Trophoblast cell (in vitro differentiated cells and primary cell): Measurements from ENCODE around the gene OR2F1.

Experiments
- DNase-seq, 2 donors: peaks; one replicate each; pipeline ENCODE4 v3.0.0-alpha.2; 2016
- H2AFZ ChIP-seq: 2 replicates; pipeline ENCODE4 v1.6.1; 2013; ENCODE audit warnings: low read length, moderate library complexity, mild to moderate bottlenecking; ENCODE audit not compliant: insufficient read depth, poor library complexity
- H2AK5ac ChIP-seq: 2 replicates; pipeline ENCODE4 v1.6.1; 2013; ENCODE audit warnings: mild to moderate bottlenecking, low read length
- H2BK120ac ChIP-seq: 2 replicates; pipeline ENCODE4 v1.6.1; 2013; ENCODE audit warnings: low read length, mild to moderate bottlenecking, moderate library complexity; ENCODE audit not compliant: insufficient read depth, poor library complexity
- H2BK12ac ChIP-seq: 2 replicates; pipeline ENCODE4 v1.6.1; 2013; ENCODE audit warnings: mild to moderate bottlenecking, low read length, moderate library complexity
- H2BK5ac ChIP-seq: 2 replicates; pipeline ENCODE4 v1.6.1; 2013; ENCODE audit warnings: low read length, low read depth, moderate library complexity, mild to moderate bottlenecking; ENCODE audit not compliant: poor library complexity
- H3K14ac ChIP-seq: 2 replicates; pipeline ENCODE4 v1.6.1; 2013; ENCODE audit warnings: mild to moderate bottlenecking, low read length
- H3K18ac ChIP-seq: 2 replicates; pipeline ENCODE4 v1.6.1; 2013; ENCODE audit warnings: mild to moderate bottlenecking, low read length
- H3K23ac ChIP-seq: 2 replicates; pipeline ENCODE4 v1.6.1; 2013; ENCODE audit warnings: low read length
- H3K27ac ChIP-seq: 2 replicates; pipeline ENCODE4 v1.5.1; 2013; ENCODE audit warnings: low read depth, mild to moderate bottlenecking, inconsistent platforms, low read length, moderate library complexity
- H3K27me3 ChIP-seq: 2 replicates; pipeline ENCODE4 v1.6.1; 2013; ENCODE audit warnings: inconsistent platforms, mild to moderate bottlenecking, low read length, moderate library complexity; ENCODE audit not compliant: insufficient read depth
- H3K36me3 ChIP-seq, 2 experiments: 1 replicate in 1 of 2; 2 replicates in 1 of 2; pipeline ENCODE4 v1.6.1; 2013; ENCODE audit warnings: low read length in 2 of 2, mild to moderate bottlenecking in 2 of 2, moderate library complexity in 1 of 2; ENCODE audit not compliant: insufficient read depth in 2 of 2, control insufficient read depth in 1 of 2
- H3K4ac ChIP-seq: 2 replicates; pipeline ENCODE4 v1.6.1; 2013; ENCODE audit warnings: low read depth, mild to moderate bottlenecking, low read length, moderate library complexity
- H3K4me1 ChIP-seq, 2 experiments: 1 replicate in 1 of 2; 2 replicates in 1 of 2; pipeline ENCODE4 v1.6.1; 2013; ENCODE audit warnings: low read length in 2 of 2, mild to moderate bottlenecking in 2 of 2, moderate library complexity in 1 of 2; ENCODE audit not compliant: insufficient read depth in 2 of 2, control insufficient read depth in 1 of 2
- H3K4me2 ChIP-seq: 2 replicates; pipeline ENCODE4 v1.6.1; 2013; ENCODE audit warnings: inconsistent platforms, mild to moderate bottlenecking, low read length, moderate library complexity
- H3K4me3 ChIP-seq: 2 replicates; pipeline ENCODE4 v1.5.1; 2013; ENCODE audit warnings: mild to moderate bottlenecking, low read depth, low read length, inconsistent platforms
- H3K79me1 ChIP-seq: one replicate; pipeline ENCODE4 v1.6.1; 2013; ENCODE audit warnings: low read length
- H3K79me2 ChIP-seq: 2 replicates; pipeline ENCODE4 v1.6.1; 2013; ENCODE audit warnings: low read length, mild to moderate bottlenecking; ENCODE audit not compliant: control insufficient read depth, insufficient read depth, poor library complexity
- H3K9ac ChIP-seq: 2 replicates; pipeline ENCODE4 v1.6.1; 2013; ENCODE audit warnings: mild to moderate bottlenecking, low read length
- H3K9me3 ChIP-seq: 2 replicates; pipeline ENCODE4 v1.6.1; 2013; ENCODE audit warnings: low read depth, mild to moderate bottlenecking, control low read depth, inconsistent platforms, low read length; ENCODE audit not compliant: insufficient read depth
- H4K12ac ChIP-seq: 2 replicates; pipeline ENCODE4 v1.6.1; 2013; ENCODE audit warnings: low read depth, mild to moderate bottlenecking, low read length, moderate library complexity
- H4K8ac ChIP-seq: 2 replicates; pipeline ENCODE4 v1.6.1; 2013; ENCODE audit warnings: low read depth, mild to moderate bottlenecking, low read length, moderate library complexity
- H4K91ac ChIP-seq: one replicate; pipeline ENCODE4 v1.6.1; 2013; ENCODE audit warnings: low read depth, mild to moderate bottlenecking, low read length, moderate library complexity
- WGBS: extraction: QIAGEN DNeasy Blood & Tissue Kit; methylation state at CpG from one replicate; pipeline ENCODE4 v1.1.7; 2013; ENCODE audit warnings: missing lambda C conversion rate; ENCODE audit not compliant: insufficient read length, insufficient coverage; ENCODE audit errors: extremely low coverage; 5-methylcytosine and 5-hydroxymethylcytosine counted together

The OR2F1 gene

GRCh38 chr7:144011458-144012230 is 57.0 kb downstream of the OR2F1 start:
- H4K8ac ChIP-seq = no peak overlapping the region
- H3K14ac ChIP-seq = no peak overlapping the region
- no peak overlapping the region for H3K4me2 ChIP-seq
- no peaks in the 10 kb centered on the region for H3K79me2 ChIP-seq
- H2AK5ac ChIP-seq = no peak overlapping the region
- no peak overlapping the region for H2BK12ac ChIP-seq
- H3K27me3 ChIP-seq = no peaks in the 10 kb centered on the region
- H3K4ac ChIP-seq = no peak overlapping the region
- H3K9ac ChIP-seq = no peak overlapping the region
- H3K9me3 ChIP-seq = peaks cover 5% of the 10 kb centered on the region
- H3K4me3 ChIP-seq = no peak overlapping the region
- no peak overlapping the region for H2BK120ac ChIP-seq
- no peaks in the 10 kb centered on the region for H3K4me1 ChIP-seq
- peaks cover 0 to 3% of the 10 kb centered on the region in 2 experiments for H3K36me3 ChIP-seq
- no peak for DNase-seq
- no CpG with 5 or more reads among the region's 5 CpGs for WGBS
- H3K18ac ChIP-seq = no peak overlapping the region
- H3K79me1 ChIP-seq = no peaks in the 10 kb centered on the region
- H3K23ac ChIP-seq = no peak overlapping the region
- no peak overlapping the region for H3K27ac ChIP-seq
- H2AFZ ChIP-seq = no peak overlapping the region
- H2BK5ac ChIP-seq = no peak overlapping the region
- no peak overlapping the region for H4K12ac ChIP-seq
- H4K91ac ChIP-seq = no peak overlapping the region
